Raji (cell line): ENCODE measurements around the gene AP2A2.

ENCODE experiments used
- POLR2A ChIP-seq: IDR thresholded peaks from 2 replicates; pipeline ENCODE4 v1.6.1; 2011; ENCODE audit warnings: low read depth, low read length, control low read depth; ENCODE audit not compliant: insufficient read depth

The AP2A2 gene

GRCh38 chr11:1000357-1001278 is 74.9 kb downstream of the AP2A2 start:
- no peak for TF ChIP-seq POLR2A

- TF ChIP-seq POLR2A = no peak
Observed at GRCh38 chr11:1001617-1002405, 76.1 kb downstream of the AP2A2 start.

GRCh38 chr11:1002406-1002984 is 76.8 kb downstream of the AP2A2 start:
- no peak for TF ChIP-seq POLR2A

GRCh38 chr11:1003159-1003558 is 77.5 kb downstream of the AP2A2 start:
- TF ChIP-seq POLR2A = no peak

- TF ChIP-seq POLR2A = no peak
Observed at GRCh38 chr11:1005928-1006327, 80.3 kb downstream of the AP2A2 start.

- no peak for TF ChIP-seq POLR2A
Observed at GRCh38 chr11:1006762-1007161, 81.1 kb downstream of the AP2A2 start.

GRCh38 chr11:1007279-1007678 is 81.6 kb downstream of the AP2A2 start:
- no peak for TF ChIP-seq POLR2A

- no peak for TF ChIP-seq POLR2A
Observed at GRCh38 chr11:1008001-1008802, 82.5 kb downstream of the AP2A2 start.

- no peak for TF ChIP-seq POLR2A
Observed at GRCh38 chr11:1008803-1009145, 83.1 kb downstream of the AP2A2 start.

- TF ChIP-seq POLR2A = no peak
Observed at GRCh38 chr11:1009371-1009770, 83.7 kb downstream of the AP2A2 start.

- TF ChIP-seq POLR2A = no peak
Observed at GRCh38 chr11:1009991-1010390, 84.3 kb downstream of the AP2A2 start.

- no peak for TF ChIP-seq POLR2A
Observed at GRCh38 chr11:1010551-1011319, 85.1 kb downstream of the AP2A2 start.

- TF ChIP-seq POLR2A = no peak
Observed at GRCh38 chr11:1011320-1011698, 85.6 kb downstream of the AP2A2 start.

- no peak for TF ChIP-seq POLR2A
Observed at GRCh38 chr11:1012291-1012690, 86.6 kb downstream of the AP2A2 start.
